Astrocyte of the cerebellum (primary cell): ENCODE data around the gene STX16.

ENCODE experiments used
- DNase-seq: peaks from one replicate; pipeline ENCODE4 v3.0.0-alpha.2; 2011; ENCODE audit warnings: low read depth
- H3K4me3 ChIP-seq: 2 replicates; pipeline ENCODE4 v1.5.1; 2011; ENCODE audit warnings: mild to moderate bottlenecking, low read depth, low read length, moderate library complexity
- CTCF ChIP-seq: IDR thresholded peaks from 2 replicates; pipeline ENCODE4 v1.5.1; 2012; ENCODE audit warnings: low read length, low read depth, moderate library complexity, mild to moderate bottlenecking; ENCODE audit errors: missing control alignments
- in situ Hi-C: cut with HindIII; loops from 2 replicates; pipeline ENCODE4 v1.10.0; 2017; ENCODE audit warnings: low sequenced_read_pairs

STX16 gene

GRCh38 chr20:58715801-58716475 is 64.9 kb downstream of the STX16 start:
- H3K4me3 ChIP-seq, result no peak overlapping the region
- no peak for TF ChIP-seq CTCF
- no peak for DNase-seq
- in situ Hi-C loops, result no loop called here

GRCh38 chr20:58716476-58717277 is 65.6 kb downstream of the STX16 start:
- H3K4me3 ChIP-seq, result no peak overlapping the region
- in situ Hi-C loops, result no loop called here
- no peak for DNase-seq
- no peak for TF ChIP-seq CTCF

GRCh38 chr20:58717278-58718091 is 66.4 kb downstream of the STX16 start:
- no peak overlapping the region for H3K4me3 ChIP-seq
- no peak for TF ChIP-seq CTCF
- DNase-seq, result no peak
- in situ Hi-C loops, result no loop called here

GRCh38 chr20:58718121-58718563 is 67.1 kb downstream of the STX16 start:
- no peak for DNase-seq

GRCh38 chr20:58718729-58719128 is 67.6 kb downstream of the STX16 start:
- DNase-seq, result no peak
- in situ Hi-C loops, result no loop called here
- H3K4me3 ChIP-seq, result no peak overlapping the region
- TF ChIP-seq CTCF, result no peak

More at GRCh38 chr20:58718121-58718563, 67.1 kb downstream of the STX16 start:
- no peak overlapping the region for H3K4me3 ChIP-seq
- TF ChIP-seq CTCF, result no peak
- in situ Hi-C loops, result no loop called here

- in situ Hi-C loops, result no loop called here
- no peak for TF ChIP-seq CTCF
- no peak for DNase-seq
- no peak overlapping the region for H3K4me3 ChIP-seq
Observed at GRCh38 chr20:58719258-58719657, 68.2 kb downstream of the STX16 start.
